Spleen (tissue), 11 donors: Measurements from ENCODE around the gene SPRY2. TPM values are rescaled to one million over a fixed set of nuclear protein-coding genes. Genes with fewer than 3 reads are reported as not detected.

ENCODE experiments used
- DNase-seq: peaks from one replicate; pipeline ENCODE4 v3.0.0-alpha.2; 2020
- H3K27ac ChIP-seq, 8 donors: fragments of 200-600 bp; sonication (generic) in 7 of 8; 1 replicate in 4 of 8; 2 replicates in 4 of 8; pipeline versions ENCODE4 v1.5.0 to v1.8.0; 2016 to 2021; ENCODE audit warnings: inconsistent platforms in 4 of 8, mild to moderate bottlenecking in 4 of 8, moderate library complexity in 1 of 8
- H3K27me3 ChIP-seq, 7 donors: fragments of 200-600 bp; sonication (generic) in 6 of 7; replicated peaks in 1 of 7; 1 replicate in 4 of 7; 2 replicates in 3 of 7; pipeline versions ENCODE4 v1.5.0 to v1.8.0; 2016 to 2021; ENCODE audit warnings: inconsistent platforms in 3 of 7, mild to moderate bottlenecking in 1 of 7
- H3K36me3 ChIP-seq, 6 donors: fragments of 200-600 bp; sonication (generic) in 5 of 6; 1 replicate in 4 of 6; 2 replicates in 2 of 6; pipeline versions ENCODE4 v1.5.0 to v1.8.0; 2016 to 2021; ENCODE audit warnings: inconsistent platforms in 2 of 6
- H3K4me1 ChIP-seq, 6 donors: fragments of 200-600 bp; sonication (generic) in 5 of 6; 1 replicate in 3 of 6; 2 replicates in 3 of 6; pipeline versions ENCODE4 v1.5.0 to v1.8.0; 2016 to 2021; ENCODE audit warnings: inconsistent platforms in 3 of 6
- H3K4me3 ChIP-seq, 8 donors: fragments of 200-600 bp; sonication (generic) in 7 of 8; 1 replicate in 4 of 8; 2 replicates in 4 of 8; pipeline versions ENCODE4 v1.5.0 to v1.8.0; 2016 to 2021; ENCODE audit warnings: inconsistent platforms in 4 of 8, mild to moderate bottlenecking in 4 of 8, moderate library complexity in 2 of 8
- H3K9me3 ChIP-seq, 8 donors: fragments of 200-600 bp; sonication (generic) in 7 of 8; 1 replicate in 4 of 8; 2 replicates in 4 of 8; pipeline versions ENCODE4 v1.5.0 to v1.8.0; 2016 to 2021; ENCODE audit warnings: inconsistent platforms in 4 of 8
- POLR2A ChIP-seq, 3 donors: fragments of 450-650 bp; IDR thresholded peaks; one replicate each; pipeline ENCODE4 v1.5.1; 2017; ENCODE audit warnings: antibody characterized with exemption in 3 of 3, mild to moderate bottlenecking in 1 of 3
- POLR2AphosphoS5 ChIP-seq, 3 donors: sonication (generic); formaldehyde crosslinking; IDR thresholded peaks; one replicate each; pipeline ENCODE4 v1.5.1; 2017; ENCODE audit warnings: antibody characterized with exemption in 3 of 3
- WGBS, 5 donors: extraction: QIAGEN DNeasy Blood & Tissue Kit in 3 of 5; methylation state at CpG; one replicate each; pipeline versions ENCODE4 v1.1.5 to v1.1.7; 2013 to 2018; 5-methylcytosine and 5-hydroxymethylcytosine counted together
- intact Hi-C: fragments of 100-400 bp; cut with DNase I; formaldehyde crosslinking; loops from one replicate; pipeline ENCODE4 v1.15.0; 2023; ENCODE audit warnings: low total_unique reads
- polyA plus RNA-seq, 3 donors: library from polyadenylated mRNA; stranded (reverse); fragments of 200-250 nt; gene quantifications; one replicate each; pipeline ENCODE4 v1.2.1, GENCODE V29; 2013
- small RNA-seq, 4 donors: library from RNA; depleted of rRNA; stranded (forward); fragments of <200 nt; gene quantifications; one replicate each; pipeline ENCODE3, GENCODE V24; 2016
- total RNA-seq, 7 donors: library from RNA; depleted of rRNA in 3 of 7; stranded (reverse); fragments of >200 nt in 3 of 7; fragmentation: NEBNext Ultra II Directional in 4 of 7; extraction: Animal tissue kit (Norgen Biotek cat#: 25700) in 4 of 7; gene quantifications; one replicate each; pipeline versions ENCODE4 v1.1.0 to v1.2.1, GENCODE V29; 2016 to 2021
- TF ChIP-seq, protein P1 (sequence below), 11 experiments: fragments of 200-600 bp in 7 of 11; fragments of 450-650 bp in 4 of 11; sonication (generic) in 4 of 11; IDR thresholded peaks in 8 of 11; conservative IDR thresholded peaks in 3 of 11; 1 replicate in 7 of 11; 2 replicates in 4 of 11; pipeline versions ENCODE4 v1.4.0 to v1.8.0; 2016 to 2021; ENCODE audit warnings: antibody characterized with exemption in 11 of 11, inconsistent platforms in 4 of 11, mild to moderate bottlenecking in 1 of 11
- donor health status: healthy with polysubstance abuse.
- donor health status: DM: no; HTN: no; CAD: no; lungs with moderate emphysema.
- donor health status: DM: no; HTN: no; CAD: no.
- donor health status: Bipolar disorder and iron deficiency.
- donor health status: healthy.
- donor health status: DM: no; HTN: no; CAD: no.
- donor health status: DM: yes; HTN: yes; CAD: no.

Gene SPRY2
- total and polyA plus RNA-seq, 10 donors, result 8.5 to 63.9 (median 35.9) TPM

DNA sequence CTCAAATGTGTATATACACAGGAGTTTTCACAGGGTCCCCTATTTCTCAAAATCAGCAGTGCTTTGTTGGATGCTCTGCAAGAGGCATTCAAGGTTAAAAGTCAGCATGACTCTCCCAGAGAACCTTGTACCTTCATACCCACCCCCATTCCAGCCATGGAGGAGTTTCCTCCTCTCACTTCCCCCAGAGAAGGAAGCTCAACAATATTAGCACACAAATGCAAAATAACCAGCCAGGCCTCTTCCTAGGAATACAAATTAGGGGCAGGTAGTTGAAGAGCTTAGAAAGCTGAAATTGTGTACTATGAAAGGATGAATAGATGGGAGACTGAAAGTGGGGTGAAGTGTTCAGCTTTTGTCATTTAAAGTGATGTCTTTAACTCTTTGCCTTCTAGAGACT, 43.8 kb downstream of the SPRY2 start:
- intact Hi-C loops, result no loop called here
- Histone ChIP-seq H3K4me3 (no peak overlapping the region), H3K9me3 (no peaks in the 10 kb centered on the region), H3K4me1 (peaks cover 0 to 8% (median 0%) of the 10 kb centered on the region in 6 donors), H3K27ac (no peak overlapping the region), H3K36me3 (no peaks in the 10 kb centered on the region), H3K27me3 (no peaks in the 10 kb centered on the region)
- DNase-seq, result no peak
- TF ChIP-seq, protein P1, sequence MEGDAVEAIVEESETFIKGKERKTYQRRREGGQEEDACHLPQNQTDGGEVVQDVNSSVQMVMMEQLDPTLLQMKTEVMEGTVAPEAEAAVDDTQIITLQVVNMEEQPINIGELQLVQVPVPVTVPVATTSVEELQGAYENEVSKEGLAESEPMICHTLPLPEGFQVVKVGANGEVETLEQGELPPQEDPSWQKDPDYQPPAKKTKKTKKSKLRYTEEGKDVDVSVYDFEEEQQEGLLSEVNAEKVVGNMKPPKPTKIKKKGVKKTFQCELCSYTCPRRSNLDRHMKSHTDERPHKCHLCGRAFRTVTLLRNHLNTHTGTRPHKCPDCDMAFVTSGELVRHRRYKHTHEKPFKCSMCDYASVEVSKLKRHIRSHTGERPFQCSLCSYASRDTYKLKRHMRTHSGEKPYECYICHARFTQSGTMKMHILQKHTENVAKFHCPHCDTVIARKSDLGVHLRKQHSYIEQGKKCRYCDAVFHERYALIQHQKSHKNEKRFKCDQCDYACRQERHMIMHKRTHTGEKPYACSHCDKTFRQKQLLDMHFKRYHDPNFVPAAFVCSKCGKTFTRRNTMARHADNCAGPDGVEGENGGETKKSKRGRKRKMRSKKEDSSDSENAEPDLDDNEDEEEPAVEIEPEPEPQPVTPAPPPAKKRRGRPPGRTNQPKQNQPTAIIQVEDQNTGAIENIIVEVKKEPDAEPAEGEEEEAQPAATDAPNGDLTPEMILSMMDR (IDR thresholded peaks at IDR 0.05 in 8 of 11, conservative IDR thresholded peaks at IDR 0.05 in 3 of 11), result no peak
- no peak for TF ChIP-seq POLR2A (IDR thresholded peaks at IDR 0.05)
- TF ChIP-seq POLR2AphosphoS5 (IDR thresholded peaks at IDR 0.05), result no peak

DNA sequence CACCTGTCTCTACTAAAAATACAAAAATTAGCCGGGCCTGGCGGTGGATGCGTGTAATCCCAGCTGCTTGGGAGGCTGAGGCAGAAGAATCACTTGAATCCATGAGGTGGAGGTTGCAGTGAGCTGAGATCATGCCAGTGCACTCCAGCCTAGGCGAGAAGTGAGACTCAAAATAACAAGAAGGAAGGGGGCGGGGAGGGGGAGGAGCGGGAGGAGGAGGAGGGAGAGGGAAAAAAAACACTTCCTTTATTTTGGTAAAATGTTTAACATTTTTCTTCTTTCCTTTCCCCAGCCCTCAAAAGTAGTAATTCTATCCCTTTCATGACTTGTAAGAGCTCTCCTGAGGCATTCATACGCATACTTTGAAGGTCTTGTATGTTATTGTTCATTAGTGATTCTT, 44.3 kb downstream of the SPRY2 start:
- Histone ChIP-seq H3K4me3 (no peak overlapping the region), H3K9me3 (no peaks in the 10 kb centered on the region), H3K36me3 (no peaks in the 10 kb centered on the region), H3K27me3 (no peaks in the 10 kb centered on the region), H3K4me1 (peaks cover 0 to 8% (median 0%) of the 10 kb centered on the region in 6 donors), H3K27ac (no peak overlapping the region)
- WGBS, 5 donors, result 78 to 82% (median 80%) methylated on average over 7 of the region's 7 CpGs
- intact Hi-C loops, result no loop called here
- no peak for TF ChIP-seq POLR2A (IDR thresholded peaks at IDR 0.05)
- TF ChIP-seq, protein P1 (IDR thresholded peaks at IDR 0.05 in 8 of 11, conservative IDR thresholded peaks at IDR 0.05 in 3 of 11), result no peak
- TF ChIP-seq POLR2AphosphoS5 (IDR thresholded peaks at IDR 0.05), result no peak
- no peak for DNase-seq

DNA sequence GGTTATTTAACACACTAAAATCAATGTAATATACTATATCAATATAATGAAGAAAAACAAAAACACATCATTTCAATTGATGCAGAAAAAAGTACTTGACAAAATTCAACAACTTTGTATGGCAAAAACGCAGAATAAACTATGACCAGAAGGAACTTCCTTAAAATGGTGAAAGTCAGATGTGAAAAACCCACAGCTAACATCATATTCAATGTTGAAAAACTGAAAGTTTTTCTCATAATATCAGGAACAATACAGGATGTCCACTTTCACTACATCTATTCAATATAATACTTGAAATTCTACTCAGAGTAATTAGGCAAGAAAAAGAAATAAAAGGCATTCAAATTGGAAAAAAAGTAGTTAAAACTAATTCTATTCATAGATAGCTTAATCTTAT, 50.3 kb downstream of the SPRY2 start:
- no peaks in the 10 kb centered on the region for H3K27me3 ChIP-seq
- H3K4me3 ChIP-seq, result no peak overlapping the region
- DNase-seq, result no peak
- H3K4me1 ChIP-seq, result no peaks in the 10 kb centered on the region
- no peak overlapping the region for H3K27ac ChIP-seq
- H3K9me3 ChIP-seq, result peaks cover 0 to 10% (median 6%) of the 10 kb centered on the region in 8 donors
- intact Hi-C loops, result no loop called here
- TF ChIP-seq POLR2AphosphoS5 (IDR thresholded peaks at IDR 0.05), result no peak
- no peak for TF ChIP-seq POLR2A (IDR thresholded peaks at IDR 0.05)
- TF ChIP-seq, protein P1 (IDR thresholded peaks at IDR 0.05 in 8 of 11, conservative IDR thresholded peaks at IDR 0.05 in 3 of 11), result no peak
- no peaks in the 10 kb centered on the region for H3K36me3 ChIP-seq
- 67 to 93% (median 74%) methylated on average over 1 of the region's 1 CpG for WGBS, 5 donors

Small RNAs within 50 kb of the gene (small RNA-seq; reads per million reads assigned to genes)
- 0 reads per million in 4 donors for gene RNU6-61P
